ENCODE data around the gene RCOR1.

RCOR1 gene

DNA sequence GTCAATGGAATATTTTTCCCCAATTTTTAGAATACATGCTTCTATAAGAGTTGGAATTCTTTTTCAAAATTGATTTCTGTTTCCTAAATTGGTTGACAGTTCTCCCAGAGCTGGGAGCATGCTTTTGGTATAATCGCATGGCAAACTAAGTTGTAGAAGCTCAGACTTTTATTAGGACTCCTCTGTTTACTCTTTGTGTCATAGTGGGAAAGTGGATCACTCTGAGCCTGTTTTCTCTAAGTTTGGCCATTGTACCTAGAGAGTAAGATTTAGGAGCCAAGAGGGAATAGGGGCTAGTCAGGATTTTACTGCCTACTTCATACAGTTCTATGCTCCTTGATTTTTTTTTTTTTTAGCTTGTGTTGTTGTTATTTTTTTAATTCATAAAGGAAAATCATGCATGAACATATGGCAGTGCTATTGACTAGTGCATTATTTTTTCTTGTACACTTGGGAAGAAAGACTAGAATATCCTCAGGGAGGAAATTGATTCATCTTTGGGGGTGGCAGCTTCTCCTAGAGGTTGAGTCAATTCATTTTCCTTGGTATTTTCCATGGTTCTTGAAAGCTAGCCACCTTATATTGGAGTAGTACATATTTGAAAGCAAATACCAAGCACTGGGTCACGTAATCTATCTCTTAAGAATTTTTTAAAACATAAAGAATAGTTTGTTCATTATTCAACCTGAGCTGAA, 107.1 kb downstream of the RCOR1 start:
- Histone ChIP-seq H3K4me3 (IDR thresholded peaks at IDR 0.05; ENCODE audit: insufficient read depth, low read depth, low read length) (no peak overlapping the region), H2AFZ (ENCODE audit: low read depth) (no peak overlapping the region), H3K4me2 (no peak overlapping the region), H3K9ac (no peak overlapping the region), H3K79me2 (ENCODE audit: insufficient read depth, low read depth) (0 out of 2 replicates have a peak, but pooled peaks cover 6% of the 10 kb centered on the region), H3K36me3 (ENCODE audit: insufficient read depth) (no peaks in the 10 kb centered on the region), H3K27me3 (ENCODE audit: insufficient read depth, low read depth) (no peaks in the 10 kb centered on the region), H3K27ac (no peak overlapping the region), H3K4me1 (ENCODE audit: low read depth, poor library complexity, severe bottlenecking) (no peaks in the 10 kb centered on the region), H4K20me1 (ENCODE audit: insufficient read depth) (no peaks in the 10 kb centered on the region)
- TF ChIP-seq, protein P1, sequence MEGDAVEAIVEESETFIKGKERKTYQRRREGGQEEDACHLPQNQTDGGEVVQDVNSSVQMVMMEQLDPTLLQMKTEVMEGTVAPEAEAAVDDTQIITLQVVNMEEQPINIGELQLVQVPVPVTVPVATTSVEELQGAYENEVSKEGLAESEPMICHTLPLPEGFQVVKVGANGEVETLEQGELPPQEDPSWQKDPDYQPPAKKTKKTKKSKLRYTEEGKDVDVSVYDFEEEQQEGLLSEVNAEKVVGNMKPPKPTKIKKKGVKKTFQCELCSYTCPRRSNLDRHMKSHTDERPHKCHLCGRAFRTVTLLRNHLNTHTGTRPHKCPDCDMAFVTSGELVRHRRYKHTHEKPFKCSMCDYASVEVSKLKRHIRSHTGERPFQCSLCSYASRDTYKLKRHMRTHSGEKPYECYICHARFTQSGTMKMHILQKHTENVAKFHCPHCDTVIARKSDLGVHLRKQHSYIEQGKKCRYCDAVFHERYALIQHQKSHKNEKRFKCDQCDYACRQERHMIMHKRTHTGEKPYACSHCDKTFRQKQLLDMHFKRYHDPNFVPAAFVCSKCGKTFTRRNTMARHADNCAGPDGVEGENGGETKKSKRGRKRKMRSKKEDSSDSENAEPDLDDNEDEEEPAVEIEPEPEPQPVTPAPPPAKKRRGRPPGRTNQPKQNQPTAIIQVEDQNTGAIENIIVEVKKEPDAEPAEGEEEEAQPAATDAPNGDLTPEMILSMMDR (conservative IDR thresholded peaks at IDR 0.05; ENCODE audit: low read depth, low read length): no peak

DNA sequence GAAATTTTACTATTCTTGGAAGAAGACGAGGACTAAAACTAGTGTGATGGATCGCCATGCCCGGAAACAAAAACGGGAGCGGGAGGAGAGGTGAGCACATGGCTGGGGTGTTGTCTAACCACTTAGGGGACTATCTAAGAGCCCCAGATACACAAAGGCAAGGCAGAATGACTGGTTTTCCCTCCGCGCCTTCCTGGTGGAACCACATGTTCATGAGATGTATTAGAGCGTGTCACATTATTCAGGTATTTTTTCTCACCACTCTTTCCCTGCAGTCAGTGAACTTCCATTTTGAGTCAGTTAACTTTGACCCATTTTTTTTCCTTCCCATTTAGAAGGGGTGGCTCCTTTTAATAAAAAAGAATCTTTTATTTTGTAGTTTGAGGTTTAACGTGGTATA, 116.0 kb downstream of the RCOR1 start:
- Histone ChIP-seq H3K36me3 (ENCODE audit: insufficient read depth) (no peaks in the 10 kb centered on the region), H3K4me3 (IDR thresholded peaks at IDR 0.05; ENCODE audit: insufficient read depth, low read depth, low read length) (no peak overlapping the region), H3K4me2 (no peak overlapping the region), H3K27ac (no peak overlapping the region), H3K79me2 (ENCODE audit: insufficient read depth, low read depth) (no peaks in the 10 kb centered on the region), H2AFZ (ENCODE audit: low read depth) (no peak overlapping the region), H3K27me3 (ENCODE audit: insufficient read depth, low read depth) (no peaks in the 10 kb centered on the region), H4K20me1 (ENCODE audit: insufficient read depth) (no peaks in the 10 kb centered on the region), H3K9ac (no peak overlapping the region), H3K4me1 (ENCODE audit: low read depth, poor library complexity, severe bottlenecking) (no peaks in the 10 kb centered on the region)
- TF ChIP-seq, protein P1 (conservative IDR thresholded peaks at IDR 0.05; ENCODE audit: low read depth, low read length): no peak

DNA sequence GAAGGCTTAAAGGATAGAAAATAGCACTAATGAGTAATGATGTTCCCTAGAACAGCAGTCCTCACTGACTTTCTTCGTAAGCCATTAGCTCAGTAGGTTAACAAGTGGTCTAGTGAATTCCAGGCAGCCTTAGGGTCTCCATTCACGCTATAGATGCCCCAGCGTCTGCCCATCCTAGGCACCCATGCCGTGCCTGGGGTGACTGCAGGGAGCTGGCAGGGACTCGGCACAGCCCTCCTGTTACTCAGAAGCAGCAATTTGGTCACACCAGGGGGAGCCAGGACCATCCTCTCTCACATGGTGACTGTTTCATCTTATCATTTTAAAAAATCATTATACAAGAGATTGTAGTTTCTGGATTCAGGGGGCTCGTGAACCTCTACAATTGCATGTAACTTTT, 118.8 kb downstream of the RCOR1 start:
- Histone ChIP-seq H3K79me2 (ENCODE audit: insufficient read depth, low read depth) (no peaks in the 10 kb centered on the region), H3K4me2 (no peak overlapping the region), H4K20me1 (ENCODE audit: insufficient read depth) (no peaks in the 10 kb centered on the region), H3K9ac (no peak overlapping the region), H3K27me3 (ENCODE audit: insufficient read depth, low read depth) (no peaks in the 10 kb centered on the region), H3K36me3 (ENCODE audit: insufficient read depth) (no peaks in the 10 kb centered on the region), H3K4me3 (IDR thresholded peaks at IDR 0.05; ENCODE audit: insufficient read depth, low read depth, low read length) (no peak overlapping the region), H3K27ac (no peak overlapping the region), H2AFZ (ENCODE audit: low read depth) (no peak overlapping the region), H3K4me1 (ENCODE audit: low read depth, poor library complexity, severe bottlenecking) (no peaks in the 10 kb centered on the region)
- TF ChIP-seq, protein P1 (conservative IDR thresholded peaks at IDR 0.05; ENCODE audit: low read depth, low read length): no peak

DNA sequence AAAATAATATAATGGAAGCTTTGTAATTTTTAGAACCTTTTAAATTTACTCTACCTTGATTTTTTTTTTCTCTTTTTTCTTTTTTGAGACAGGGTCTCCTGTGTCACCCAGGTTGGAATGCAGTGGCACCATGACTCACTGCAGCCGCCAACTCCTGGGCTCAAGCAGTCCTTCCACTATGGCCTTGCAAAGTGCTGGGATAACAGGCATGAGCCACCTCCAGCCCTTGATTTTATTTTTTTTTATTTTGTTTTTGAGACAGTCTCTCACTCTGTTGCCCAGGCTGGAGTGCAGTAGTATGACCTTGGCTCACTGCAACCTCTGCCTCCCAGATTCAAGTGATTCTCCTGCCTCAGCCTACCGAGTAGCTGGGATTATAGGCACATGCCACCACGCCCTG, 119.5 kb downstream of the RCOR1 start:
- Histone ChIP-seq H2AFZ (ENCODE audit: low read depth) (no peak overlapping the region), H3K9ac (no peak overlapping the region), H3K4me2 (no peak overlapping the region), H3K79me2 (ENCODE audit: insufficient read depth, low read depth) (no peaks in the 10 kb centered on the region), H3K36me3 (ENCODE audit: insufficient read depth) (no peaks in the 10 kb centered on the region), H3K4me1 (ENCODE audit: low read depth, poor library complexity, severe bottlenecking) (no peaks in the 10 kb centered on the region), H3K27ac (no peak overlapping the region), H3K4me3 (IDR thresholded peaks at IDR 0.05; ENCODE audit: insufficient read depth, low read depth, low read length) (no peak overlapping the region), H3K27me3 (ENCODE audit: insufficient read depth, low read depth) (no peaks in the 10 kb centered on the region), H4K20me1 (ENCODE audit: insufficient read depth) (no peaks in the 10 kb centered on the region)
- TF ChIP-seq, protein P1 (conservative IDR thresholded peaks at IDR 0.05; ENCODE audit: low read depth, low read length): no peak

Data from KMS-11 (cell line).